ENCODE measurements around the gene TXNDC8.

- TF ChIP-seq, protein P1, sequence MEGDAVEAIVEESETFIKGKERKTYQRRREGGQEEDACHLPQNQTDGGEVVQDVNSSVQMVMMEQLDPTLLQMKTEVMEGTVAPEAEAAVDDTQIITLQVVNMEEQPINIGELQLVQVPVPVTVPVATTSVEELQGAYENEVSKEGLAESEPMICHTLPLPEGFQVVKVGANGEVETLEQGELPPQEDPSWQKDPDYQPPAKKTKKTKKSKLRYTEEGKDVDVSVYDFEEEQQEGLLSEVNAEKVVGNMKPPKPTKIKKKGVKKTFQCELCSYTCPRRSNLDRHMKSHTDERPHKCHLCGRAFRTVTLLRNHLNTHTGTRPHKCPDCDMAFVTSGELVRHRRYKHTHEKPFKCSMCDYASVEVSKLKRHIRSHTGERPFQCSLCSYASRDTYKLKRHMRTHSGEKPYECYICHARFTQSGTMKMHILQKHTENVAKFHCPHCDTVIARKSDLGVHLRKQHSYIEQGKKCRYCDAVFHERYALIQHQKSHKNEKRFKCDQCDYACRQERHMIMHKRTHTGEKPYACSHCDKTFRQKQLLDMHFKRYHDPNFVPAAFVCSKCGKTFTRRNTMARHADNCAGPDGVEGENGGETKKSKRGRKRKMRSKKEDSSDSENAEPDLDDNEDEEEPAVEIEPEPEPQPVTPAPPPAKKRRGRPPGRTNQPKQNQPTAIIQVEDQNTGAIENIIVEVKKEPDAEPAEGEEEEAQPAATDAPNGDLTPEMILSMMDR (IDR thresholded peaks at IDR 0.05; ENCODE audit: low read length): no peak
- TF ChIP-seq EZH2 (IDR thresholded peaks at IDR 0.05; ENCODE audit: borderline replicate concordance, low read length): no peak
These were observed 80.4 kb downstream of the TXNDC8 start for GRCh38 chr9:110257097-110257841.
